Hepatocyte (in vitro differentiated cells): ENCODE results near the gene LMF1.

Experiments
- EZH2 ChIP-seq: fragments of 200-600 bp; sonication (generic); IDR thresholded peaks from 2 replicates; pipeline ENCODE4 v1.6.1; 2016; ENCODE audit warnings: antibody characterized with exemption, mild to moderate bottlenecking, borderline replicate concordance
- TF ChIP-seq, protein P1 (sequence below): fragments of 200-600 bp; sonication (generic); IDR thresholded peaks from 2 replicates; pipeline ENCODE4 v1.5.1; 2016; ENCODE audit warnings: antibody characterized with exemption, mild to moderate bottlenecking; ENCODE audit not compliant: poor library complexity

DNA sequence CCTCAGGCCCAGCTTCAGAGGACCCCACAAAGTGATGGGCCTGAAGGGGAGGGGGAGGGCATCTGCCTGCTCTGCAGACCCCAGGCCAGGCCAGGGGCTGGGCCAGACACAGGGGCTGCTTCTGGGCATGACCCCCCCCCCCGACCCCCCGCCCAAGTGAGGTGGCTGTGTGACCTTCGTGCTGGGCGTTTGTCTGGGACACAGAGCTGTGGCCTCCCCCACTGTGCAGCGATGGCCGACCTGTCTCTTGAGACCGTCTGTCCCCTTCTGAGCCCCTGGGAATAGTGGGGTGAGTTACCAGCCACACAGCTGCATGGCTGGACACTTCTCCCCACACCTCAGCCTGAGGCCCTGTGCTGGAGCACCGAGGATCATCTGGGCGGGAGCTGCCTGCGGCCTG is 135.4 kb downstream of the LMF1 start:
- TF ChIP-seq, protein P1, sequence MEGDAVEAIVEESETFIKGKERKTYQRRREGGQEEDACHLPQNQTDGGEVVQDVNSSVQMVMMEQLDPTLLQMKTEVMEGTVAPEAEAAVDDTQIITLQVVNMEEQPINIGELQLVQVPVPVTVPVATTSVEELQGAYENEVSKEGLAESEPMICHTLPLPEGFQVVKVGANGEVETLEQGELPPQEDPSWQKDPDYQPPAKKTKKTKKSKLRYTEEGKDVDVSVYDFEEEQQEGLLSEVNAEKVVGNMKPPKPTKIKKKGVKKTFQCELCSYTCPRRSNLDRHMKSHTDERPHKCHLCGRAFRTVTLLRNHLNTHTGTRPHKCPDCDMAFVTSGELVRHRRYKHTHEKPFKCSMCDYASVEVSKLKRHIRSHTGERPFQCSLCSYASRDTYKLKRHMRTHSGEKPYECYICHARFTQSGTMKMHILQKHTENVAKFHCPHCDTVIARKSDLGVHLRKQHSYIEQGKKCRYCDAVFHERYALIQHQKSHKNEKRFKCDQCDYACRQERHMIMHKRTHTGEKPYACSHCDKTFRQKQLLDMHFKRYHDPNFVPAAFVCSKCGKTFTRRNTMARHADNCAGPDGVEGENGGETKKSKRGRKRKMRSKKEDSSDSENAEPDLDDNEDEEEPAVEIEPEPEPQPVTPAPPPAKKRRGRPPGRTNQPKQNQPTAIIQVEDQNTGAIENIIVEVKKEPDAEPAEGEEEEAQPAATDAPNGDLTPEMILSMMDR = no peak
- no peak for TF ChIP-seq EZH2
